Progenitor cell of endocrine pancreas (in vitro differentiated cells): ENCODE results near the gene MTMR10. TPM values are rescaled to one million over a fixed set of nuclear protein-coding genes. Genes with fewer than 3 reads are reported as not detected.

Experiments used
- DNase-seq: peaks from one replicate; pipeline ENCODE4 v3.0.0; 2021; ENCODE audit warnings: low spot score; ENCODE audit not compliant: unreplicated experiment
- H3K27ac Mint-ChIP-seq: 2 replicates; pipeline ENCODE4 v1.8.0; 2021; ENCODE audit warnings: mild to moderate bottlenecking, moderate library complexity, mixed read lengths
- H3K27me3 Mint-ChIP-seq: 2 replicates; pipeline ENCODE4 v1.8.0; 2021; ENCODE audit warnings: mixed read lengths
- H3K36me3 Mint-ChIP-seq: 2 replicates; pipeline ENCODE4 v1.8.0; 2022; ENCODE audit warnings: mixed read lengths; ENCODE audit not compliant: insufficient read depth
- H3K4me1 Mint-ChIP-seq: 2 replicates; pipeline ENCODE4 v1.8.0; 2021; ENCODE audit warnings: low read depth, mixed read lengths
- H3K4me3 Mint-ChIP-seq: 2 replicates; pipeline ENCODE4 v1.8.0; 2021; ENCODE audit warnings: low read depth, mild to moderate bottlenecking, moderate library complexity, mixed read lengths
- H3K9me3 Mint-ChIP-seq: 2 replicates; pipeline ENCODE4 v1.8.0; 2021; ENCODE audit warnings: low read depth, mixed read lengths
- total RNA-seq: library from RNA; stranded (reverse); gene quantifications from 2 replicates; pipeline ENCODE4 v1.2.1, GENCODE V29; 2021
- TF ChIP-seq, protein P1 (sequence below): fragments of 200-600 bp; sonication (generic); IDR thresholded peaks from one replicate; pipeline ENCODE4 v1.5.0; 2021; ENCODE audit warnings: antibody characterized with exemption, mild to moderate bottlenecking; ENCODE audit not compliant: unreplicated experiment

Gene MTMR10
- total RNA-seq, 1 donor from 2014 or later, result 21.1 TPM

DNA sequence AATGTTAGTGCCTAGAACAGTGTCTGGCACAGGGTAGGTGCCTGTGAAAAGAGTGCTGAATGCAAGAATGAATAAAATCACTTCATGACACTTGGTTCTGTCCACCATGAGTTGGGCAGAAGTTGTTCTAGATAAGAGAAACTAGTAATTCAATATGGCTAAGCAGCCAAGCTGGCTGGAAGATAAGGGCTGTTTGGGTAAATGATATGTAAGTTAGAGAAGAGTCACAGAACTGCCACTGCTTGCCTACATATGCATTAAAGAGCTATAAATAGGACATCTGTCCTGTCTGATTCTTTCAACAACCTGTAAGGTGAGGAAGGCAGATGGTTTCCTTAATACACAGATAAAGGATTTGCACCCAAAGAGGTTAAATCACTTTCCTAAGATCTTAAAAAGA, 13.1 kb downstream of the MTMR10 start:
- DNase-seq, result no peak
- TF ChIP-seq, protein P1, sequence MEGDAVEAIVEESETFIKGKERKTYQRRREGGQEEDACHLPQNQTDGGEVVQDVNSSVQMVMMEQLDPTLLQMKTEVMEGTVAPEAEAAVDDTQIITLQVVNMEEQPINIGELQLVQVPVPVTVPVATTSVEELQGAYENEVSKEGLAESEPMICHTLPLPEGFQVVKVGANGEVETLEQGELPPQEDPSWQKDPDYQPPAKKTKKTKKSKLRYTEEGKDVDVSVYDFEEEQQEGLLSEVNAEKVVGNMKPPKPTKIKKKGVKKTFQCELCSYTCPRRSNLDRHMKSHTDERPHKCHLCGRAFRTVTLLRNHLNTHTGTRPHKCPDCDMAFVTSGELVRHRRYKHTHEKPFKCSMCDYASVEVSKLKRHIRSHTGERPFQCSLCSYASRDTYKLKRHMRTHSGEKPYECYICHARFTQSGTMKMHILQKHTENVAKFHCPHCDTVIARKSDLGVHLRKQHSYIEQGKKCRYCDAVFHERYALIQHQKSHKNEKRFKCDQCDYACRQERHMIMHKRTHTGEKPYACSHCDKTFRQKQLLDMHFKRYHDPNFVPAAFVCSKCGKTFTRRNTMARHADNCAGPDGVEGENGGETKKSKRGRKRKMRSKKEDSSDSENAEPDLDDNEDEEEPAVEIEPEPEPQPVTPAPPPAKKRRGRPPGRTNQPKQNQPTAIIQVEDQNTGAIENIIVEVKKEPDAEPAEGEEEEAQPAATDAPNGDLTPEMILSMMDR, result no peak
- peaks cover 13% of the 10 kb centered on the region for H3K36me3 Mint-ChIP-seq
- H3K4me3 Mint-ChIP-seq, result no peak overlapping the region
- peaks cover 14% of the 10 kb centered on the region for H3K4me1 Mint-ChIP-seq
- H3K27ac Mint-ChIP-seq, result no peak overlapping the region
- no peaks in the 10 kb centered on the region for H3K9me3 Mint-ChIP-seq
- no peaks in the 10 kb centered on the region for H3K27me3 Mint-ChIP-seq

GRCh38 chr15:30974112-30974511, 17.3 kb downstream of the MTMR10 start:
- DNase-seq, result no peak
- Mint-ChIP-seq H3K27me3 (no peaks in the 10 kb centered on the region), H3K9me3 (peaks cover 3% of the 10 kb centered on the region), H3K27ac (no peak overlapping the region), H3K4me3 (no peak overlapping the region), H3K36me3 (peaks cover 25% of the 10 kb centered on the region), H3K4me1 (peaks cover 14% of the 10 kb centered on the region)
- TF ChIP-seq, protein P1, result no peak

DNA sequence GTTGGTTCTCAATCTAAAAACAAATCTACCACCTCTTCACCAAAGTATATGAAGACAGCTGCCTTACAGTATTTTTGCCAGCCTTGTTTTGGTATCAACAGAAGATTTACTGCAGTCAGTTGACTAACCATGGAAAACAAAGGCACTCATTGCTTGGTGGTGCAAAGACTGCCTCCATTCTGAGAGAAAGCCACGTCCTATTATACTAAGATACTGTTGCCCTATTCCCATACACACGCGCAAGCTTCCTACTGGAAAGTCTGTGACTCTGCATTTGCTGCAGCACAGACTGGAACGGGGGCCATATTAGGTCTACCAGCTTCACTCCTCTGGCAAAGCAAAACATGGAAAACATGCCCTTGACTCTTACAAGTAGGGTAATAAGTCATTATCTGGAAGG, 18.0 kb downstream of the MTMR10 start:
- peaks cover 25% of the 10 kb centered on the region for H3K36me3 Mint-ChIP-seq
- peaks cover 3% of the 10 kb centered on the region for H3K9me3 Mint-ChIP-seq
- peak overlapping the region; percentile 4 for H3K27ac Mint-ChIP-seq
- TF ChIP-seq, protein P1, result no peak
- peaks cover 10% of the 10 kb centered on the region for H3K4me1 Mint-ChIP-seq
- no peaks in the 10 kb centered on the region for H3K27me3 Mint-ChIP-seq
- H3K4me3 Mint-ChIP-seq, result no peak overlapping the region
- no peak for DNase-seq

- no peak overlapping the region for H3K27ac Mint-ChIP-seq
- H3K27me3 Mint-ChIP-seq, result no peaks in the 10 kb centered on the region
Measured at GRCh38 chr15:30969724-30970123, 21.7 kb downstream of the MTMR10 start.

DNA sequence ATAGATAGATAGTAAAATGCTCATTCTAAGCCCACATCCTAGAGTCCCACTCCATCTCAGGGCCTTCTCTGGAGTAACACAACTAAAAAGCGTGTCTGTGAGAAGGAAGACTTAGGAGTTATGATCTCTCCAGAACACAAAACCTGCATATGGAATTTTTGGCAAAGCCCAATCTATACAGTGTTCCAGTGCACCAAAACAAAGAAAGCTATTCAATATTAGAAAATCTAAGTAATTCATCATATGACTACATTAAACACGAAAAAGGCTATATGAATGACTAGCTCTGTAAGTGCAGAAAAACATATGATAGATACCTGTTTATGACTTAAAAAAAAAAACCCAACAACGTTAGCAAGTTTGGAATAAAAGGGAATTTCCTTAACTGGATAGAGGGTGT, 27.7 kb downstream of the MTMR10 start:
- DNase-seq, result no peak
- no peak overlapping the region for H3K4me3 Mint-ChIP-seq
- no peaks in the 10 kb centered on the region for H3K9me3 Mint-ChIP-seq
- no peaks in the 10 kb centered on the region for H3K27me3 Mint-ChIP-seq
- H3K4me1 Mint-ChIP-seq, result peaks cover 1% of the 10 kb centered on the region
- H3K27ac Mint-ChIP-seq, result no peak overlapping the region
- TF ChIP-seq, protein P1, result no peak
- H3K36me3 Mint-ChIP-seq, result peaks cover 10% of the 10 kb centered on the region

More at GRCh38 chr15:30969724-30970123, 21.7 kb downstream of the MTMR10 start:
- H3K4me3 Mint-ChIP-seq, result no peak overlapping the region
- H3K4me1 Mint-ChIP-seq, result peaks cover 1% of the 10 kb centered on the region
- H3K9me3 Mint-ChIP-seq, result peaks cover 3% of the 10 kb centered on the region
- TF ChIP-seq, protein P1, result no peak
- H3K36me3 Mint-ChIP-seq, result peaks cover 26% of the 10 kb centered on the region
- DNase-seq, result no peak
